Central memory CD8-positive, alpha-beta T cell (primary cell): ENCODE data around the gene ACTN1.

ENCODE experiments used
- ATAC-seq: fragments of 150-1000 bp; cut with Tn5 transposase; replicated peaks from 2 replicates; pipeline ENCODE4 v1.10.0; 2022; ENCODE audit warnings: mild to moderate bottlenecking, moderate FRiP score, moderate number of reproducible peaks; ENCODE audit not compliant: poor library complexity, severe bottlenecking; ENCODE audit errors: extremely low read depth
- DNase-seq, 2 donors: peaks; one replicate each; pipeline ENCODE4 v3.0.0; 2021; ENCODE audit warnings: low spot score in 2 of 2
- H3K27ac Mint-ChIP-seq: one replicate; pipeline ENCODE4 v1.8.0; 2022; ENCODE audit warnings: low read depth, mild to moderate bottlenecking, moderate library complexity, mixed read lengths
- H3K27me3 Mint-ChIP-seq: one replicate; pipeline ENCODE4 v1.8.0; 2022; ENCODE audit warnings: mixed read lengths
- H3K36me3 Mint-ChIP-seq: one replicate; pipeline ENCODE4 v1.8.0; 2022; ENCODE audit warnings: mild to moderate bottlenecking, moderate library complexity, mixed read lengths; ENCODE audit not compliant: insufficient read depth
- H3K4me1 Mint-ChIP-seq: one replicate; pipeline ENCODE4 v1.8.0; 2022; ENCODE audit warnings: mixed read lengths
- H3K4me3 Mint-ChIP-seq: one replicate; pipeline ENCODE4 v1.8.0; 2022; ENCODE audit warnings: mild to moderate bottlenecking, moderate library complexity, mixed read lengths
- H3K9me3 Mint-ChIP-seq: one replicate; pipeline ENCODE4 v1.8.0; 2022; ENCODE audit warnings: mixed read lengths

The ACTN1 gene

DNA sequence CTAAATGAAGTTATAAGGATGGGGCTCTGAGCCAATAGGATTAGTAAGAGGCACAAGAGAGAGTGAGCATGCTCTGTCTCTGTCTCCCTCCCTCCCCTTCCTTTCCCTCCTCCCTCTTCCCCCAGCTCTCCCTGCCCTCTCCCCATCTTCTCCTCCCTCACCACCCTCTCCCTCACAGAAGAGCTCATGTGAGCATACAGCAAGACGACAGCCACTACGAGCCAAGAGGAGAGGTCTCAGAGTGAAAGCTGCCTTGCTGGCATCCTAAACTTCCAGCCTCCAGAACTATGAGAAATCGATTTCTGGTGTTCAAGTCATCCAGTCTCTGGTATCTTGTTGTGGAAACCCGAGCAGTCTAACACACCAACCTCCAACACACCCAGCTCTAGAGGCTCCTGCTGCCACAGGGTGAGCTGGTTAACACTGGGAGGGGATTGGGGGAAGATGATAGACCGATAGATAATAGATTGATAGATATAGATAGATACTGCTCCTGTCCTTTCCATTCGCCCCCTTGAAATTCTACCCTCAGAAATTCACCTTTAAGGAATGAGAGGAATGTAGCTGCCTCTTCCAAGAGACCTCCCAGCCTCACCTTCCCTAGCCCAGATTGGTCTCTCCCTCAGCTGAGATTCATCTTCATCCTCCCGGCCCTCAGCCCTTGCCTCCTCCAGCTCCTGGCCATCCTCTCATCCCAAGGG lies 25.8 kb upstream of the ACTN1 start:
- peaks cover under 1% of the 10 kb centered on the region for H3K36me3 Mint-ChIP-seq
- peaks cover 35% of the 10 kb centered on the region for H3K27me3 Mint-ChIP-seq
- H3K27ac Mint-ChIP-seq: no peak overlapping the region
- no peak for ATAC-seq
- no peaks in the 10 kb centered on the region for H3K9me3 Mint-ChIP-seq
- H3K4me1 Mint-ChIP-seq: no peaks in the 10 kb centered on the region
- no peak overlapping the region for H3K4me3 Mint-ChIP-seq
- no peak for DNase-seq

DNA sequence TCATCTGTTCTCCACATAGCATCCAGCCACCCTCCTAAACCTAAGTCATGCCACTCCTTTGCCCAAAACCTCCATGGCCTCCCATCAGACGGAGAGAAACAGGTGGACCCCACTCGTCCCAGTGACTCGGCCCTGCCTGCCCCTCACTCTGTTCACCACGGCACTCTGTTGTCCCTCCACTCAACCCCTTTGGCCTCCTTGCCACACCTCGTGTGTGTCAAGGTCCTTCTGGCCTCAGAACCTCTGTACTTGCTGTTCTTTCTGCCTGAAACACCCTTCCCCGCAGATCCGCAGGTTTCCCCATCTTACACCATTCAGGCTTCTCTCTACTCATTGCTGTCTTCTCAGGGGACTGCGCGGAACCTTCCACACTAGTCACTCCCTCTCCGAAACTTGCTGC lies 24.5 kb upstream of the ACTN1 start:
- Mint-ChIP-seq H3K36me3 (no peaks in the 10 kb centered on the region), H3K9me3 (no peaks in the 10 kb centered on the region), H3K27ac (no peak overlapping the region), H3K4me3 (no peak overlapping the region), H3K27me3 (peaks cover 35% of the 10 kb centered on the region), H3K4me1 (no peaks in the 10 kb centered on the region)
- no peak for ATAC-seq
- no peak for DNase-seq

GRCh38 chr14:69002069-69002468 lies 23.0 kb upstream of the ACTN1 start:
- Mint-ChIP-seq H3K27ac (no peak overlapping the region), H3K36me3 (peaks cover 2% of the 10 kb centered on the region), H3K27me3 (peaks cover 35% of the 10 kb centered on the region), H3K4me1 (no peaks in the 10 kb centered on the region), H3K9me3 (no peaks in the 10 kb centered on the region), H3K4me3 (no peak overlapping the region)
- ATAC-seq: no peak
- DNase-seq: no peak

- Mint-ChIP-seq H3K27me3 (peaks cover 35% of the 10 kb centered on the region), H3K4me3 (no peak overlapping the region), H3K4me1 (no peaks in the 10 kb centered on the region), H3K36me3 (peaks cover 2% of the 10 kb centered on the region), H3K9me3 (no peaks in the 10 kb centered on the region), H3K27ac (no peak overlapping the region)
- DNase-seq (no peak), ATAC-seq (no peak)
Observed at GRCh38 chr14:69001375-69001774, 22.3 kb upstream of the ACTN1 start.

GRCh38 chr14:68998062-68998461 lies 19.0 kb upstream of the ACTN1 start:
- Mint-ChIP-seq H3K27me3 (peaks cover 17% of the 10 kb centered on the region), H3K36me3 (peaks cover 2% of the 10 kb centered on the region), H3K27ac (no peak overlapping the region), H3K4me3 (no peak overlapping the region), H3K4me1 (no peaks in the 10 kb centered on the region), H3K9me3 (no peaks in the 10 kb centered on the region)
- DNase-seq (no peak), ATAC-seq (no peak)

GRCh38 chr14:68995731-68996130 lies 16.6 kb upstream of the ACTN1 start:
- Mint-ChIP-seq H3K4me3 (no peak overlapping the region), H3K36me3 (peaks cover 2% of the 10 kb centered on the region), H3K9me3 (no peaks in the 10 kb centered on the region), H3K4me1 (no peaks in the 10 kb centered on the region), H3K27me3 (peaks cover 12% of the 10 kb centered on the region), H3K27ac (no peak overlapping the region)
- no peak for ATAC-seq
- DNase-seq: no peak

DNA sequence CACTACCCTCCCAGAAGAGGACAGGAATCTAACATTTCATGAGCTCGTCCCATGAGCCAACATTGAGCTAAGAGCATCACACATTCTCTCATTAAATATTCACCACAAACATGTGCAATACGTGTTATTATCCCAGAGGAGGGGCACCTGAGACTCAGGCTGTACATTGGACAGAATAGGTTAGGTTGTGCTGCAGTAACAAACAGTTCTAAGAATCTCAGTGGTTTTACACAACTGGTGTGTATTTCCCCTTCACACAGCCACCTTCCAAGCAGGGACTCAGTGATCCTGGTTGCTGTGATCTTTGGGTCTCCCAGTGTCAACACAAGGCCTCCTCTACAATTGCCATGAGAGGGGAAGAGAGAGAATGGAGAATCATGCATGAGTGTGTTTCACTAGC lies 15.0 kb upstream of the ACTN1 start:
- H3K27me3 Mint-ChIP-seq: peaks cover 20% of the 10 kb centered on the region

GRCh38 chr14:68987653-68988036 lies 8.5 kb upstream of the ACTN1 start:
- ATAC-seq (no peak), DNase-seq (no peak)
- Mint-ChIP-seq H3K36me3 (no peaks in the 10 kb centered on the region), H3K27ac (no peak overlapping the region), H3K4me3 (no peak overlapping the region), H3K27me3 (peaks cover 10% of the 10 kb centered on the region), H3K4me1 (no peaks in the 10 kb centered on the region), H3K9me3 (no peaks in the 10 kb centered on the region)

More for the DNA sequence above, 15.0 kb upstream of the ACTN1 start:
- Mint-ChIP-seq H3K9me3 (no peaks in the 10 kb centered on the region), H3K4me1 (no peaks in the 10 kb centered on the region), H3K27ac (no peak overlapping the region), H3K4me3 (no peak overlapping the region), H3K36me3 (peaks cover 2% of the 10 kb centered on the region)
- ATAC-seq (no peak), DNase-seq (no peak)

DNA sequence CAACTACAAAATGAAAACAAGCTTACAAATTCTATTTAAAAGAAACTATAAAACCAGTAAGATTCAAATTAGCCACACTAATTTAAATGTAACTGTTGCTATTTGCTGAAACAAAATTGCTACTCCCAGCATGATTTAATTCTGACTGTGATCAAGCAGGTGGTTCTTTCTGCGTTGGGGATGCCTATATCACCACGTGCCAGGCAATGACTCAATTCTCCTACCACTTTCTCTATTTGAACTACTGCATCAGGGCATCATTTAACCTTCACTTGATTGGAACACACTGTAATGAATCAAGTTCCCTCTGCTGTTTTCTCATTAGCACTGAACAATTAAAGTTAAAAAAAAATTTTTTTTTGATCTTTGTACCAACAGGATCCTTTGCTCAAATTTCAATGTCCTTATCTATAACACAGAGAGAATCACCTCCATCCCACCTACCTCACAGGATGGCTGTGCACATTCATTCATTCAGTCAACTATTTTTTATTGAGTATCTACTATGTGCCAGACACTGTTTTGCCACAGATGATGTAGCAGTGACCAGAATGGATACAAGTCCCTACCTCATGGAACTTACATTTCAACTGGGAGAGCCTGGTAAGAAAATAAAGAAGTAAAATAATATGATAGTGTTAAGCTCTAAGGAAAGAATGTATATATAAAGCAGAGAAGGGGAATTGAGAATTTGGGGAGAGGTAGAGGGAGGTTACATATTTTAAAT lies 8.0 kb upstream of the ACTN1 start:
- no peaks in the 10 kb centered on the region for H3K36me3 Mint-ChIP-seq
- no peak for ATAC-seq
- no peak overlapping the region for H3K27ac Mint-ChIP-seq
- DNase-seq: no peak
- H3K4me1 Mint-ChIP-seq: no peaks in the 10 kb centered on the region
- H3K4me3 Mint-ChIP-seq: no peak overlapping the region
- H3K9me3 Mint-ChIP-seq: no peaks in the 10 kb centered on the region
- H3K27me3 Mint-ChIP-seq: peaks cover 10% of the 10 kb centered on the region

DNA sequence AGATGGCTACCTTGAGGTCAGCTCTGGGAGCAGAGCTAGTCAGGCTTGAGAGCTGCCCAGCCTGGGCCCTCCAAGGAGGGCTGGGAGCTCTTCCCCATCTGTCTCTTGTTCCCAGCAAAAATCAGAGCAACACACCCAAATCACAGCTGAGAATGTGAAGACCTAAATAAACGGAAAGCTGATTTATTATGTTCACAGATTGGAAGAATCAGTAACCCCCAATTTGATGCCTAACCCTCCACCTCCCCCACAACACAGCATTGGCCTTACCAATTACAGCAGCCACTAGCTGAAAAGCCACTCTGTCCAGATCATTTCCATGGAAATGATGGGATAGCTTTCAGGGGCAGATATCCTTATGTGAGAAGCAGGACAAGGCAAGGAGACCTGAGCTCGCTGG lies 7.1 kb upstream of the ACTN1 start:
- no peak overlapping the region for H3K27ac Mint-ChIP-seq
- H3K4me1 Mint-ChIP-seq: no peaks in the 10 kb centered on the region
- H3K27me3 Mint-ChIP-seq: peaks cover 10% of the 10 kb centered on the region
- H3K36me3 Mint-ChIP-seq: no peaks in the 10 kb centered on the region
- H3K9me3 Mint-ChIP-seq: no peaks in the 10 kb centered on the region
- ATAC-seq: no peak
- H3K4me3 Mint-ChIP-seq: no peak overlapping the region
- DNase-seq: no peak

GRCh38 chr14:68984686-68985085 lies 5.6 kb upstream of the ACTN1 start:
- Mint-ChIP-seq H3K36me3 (no peaks in the 10 kb centered on the region), H3K4me3 (no peak overlapping the region), H3K4me1 (peaks cover 6% of the 10 kb centered on the region), H3K9me3 (no peaks in the 10 kb centered on the region), H3K27ac (no peak overlapping the region), H3K27me3 (no peaks in the 10 kb centered on the region)
- no peak for DNase-seq
- no peak for ATAC-seq

- Mint-ChIP-seq H3K4me1 (peaks cover 6% of the 10 kb centered on the region), H3K36me3 (peaks cover 5% of the 10 kb centered on the region), H3K9me3 (no peaks in the 10 kb centered on the region), H3K27ac (no peak overlapping the region), H3K27me3 (no peaks in the 10 kb centered on the region), H3K4me3 (no peak overlapping the region)
- DNase-seq: no peak
- no peak for ATAC-seq
Observed at GRCh38 chr14:68983191-68983590, 4.1 kb upstream of the ACTN1 start.

DNA sequence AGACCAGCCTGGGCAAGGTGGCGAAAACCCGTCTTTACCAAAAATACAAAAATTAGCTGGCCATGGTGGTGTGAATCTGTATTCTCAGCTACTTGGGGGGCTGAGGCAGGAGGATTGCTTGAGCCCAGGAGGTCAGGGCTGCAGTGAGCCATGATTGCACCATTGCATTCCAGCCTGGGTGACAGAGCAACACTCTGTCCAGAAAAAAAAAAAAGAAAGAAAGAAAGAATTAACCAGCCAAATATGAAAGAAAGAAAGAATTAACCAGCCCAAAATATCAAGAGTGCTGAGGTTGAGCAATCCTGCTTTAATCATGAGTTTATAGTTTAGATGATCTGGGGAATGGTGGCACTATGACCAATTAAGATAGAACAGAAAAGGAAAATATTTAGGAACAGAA lies 3.5 kb upstream of the ACTN1 start:
- Mint-ChIP-seq H3K4me3 (no peak overlapping the region), H3K9me3 (no peaks in the 10 kb centered on the region), H3K27ac (no peak overlapping the region), H3K4me1 (peaks cover 6% of the 10 kb centered on the region), H3K36me3 (peaks cover 7% of the 10 kb centered on the region), H3K27me3 (no peaks in the 10 kb centered on the region)
- ATAC-seq: no peak
- DNase-seq: no peak
